GM15510 (cell line): ENCODE data around the gene CDR2.

Source experiments
- POLR2A ChIP-seq: IDR thresholded peaks from 3 replicates; pipeline ENCODE4 v1.6.1; 2011; ENCODE audit warnings: borderline replicate concordance; ENCODE audit not compliant: insufficient read length; ENCODE audit errors: extremely low read depth

The CDR2 gene

GRCh38 chr16:22364241-22364640, 10.2 kb downstream of the CDR2 start:
- TF ChIP-seq POLR2A = no peak

DNA sequence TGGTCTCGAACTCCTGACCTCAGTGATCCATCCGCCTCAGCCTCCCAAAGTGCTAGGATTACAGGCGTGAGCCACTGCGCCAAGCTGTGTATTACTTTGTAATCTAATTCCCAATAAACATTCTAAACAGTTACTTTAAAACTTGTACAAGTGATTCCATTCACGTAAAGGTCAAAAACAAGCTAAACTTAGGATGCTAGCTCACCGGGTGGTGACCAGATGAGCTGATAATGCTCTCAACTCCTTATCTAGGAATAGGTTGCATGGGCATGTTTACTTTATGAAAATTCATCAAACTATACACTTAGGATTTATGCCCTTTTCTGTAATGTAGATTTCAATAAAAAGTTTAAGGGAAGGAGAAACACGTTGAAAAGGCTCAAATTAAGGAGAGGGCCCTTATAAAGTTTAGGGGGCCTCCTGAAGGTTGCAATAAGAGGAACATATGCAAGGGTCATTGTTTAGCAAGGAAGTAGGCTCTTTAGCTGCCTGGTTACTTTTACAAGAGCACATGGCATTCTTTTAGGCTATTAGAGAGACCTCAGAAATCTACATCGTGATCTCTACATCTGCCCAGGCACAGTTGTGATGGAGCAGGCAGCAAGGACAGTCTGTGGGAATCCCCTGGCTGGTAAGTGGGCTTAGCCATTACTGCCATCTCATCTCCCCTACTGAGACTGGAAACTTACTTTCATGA, 13.3 kb downstream of the CDR2 start:
- TF ChIP-seq POLR2A = no peak

GRCh38 chr16:22359679-22360078, 14.7 kb downstream of the CDR2 start:
- no peak for TF ChIP-seq POLR2A

DNA sequence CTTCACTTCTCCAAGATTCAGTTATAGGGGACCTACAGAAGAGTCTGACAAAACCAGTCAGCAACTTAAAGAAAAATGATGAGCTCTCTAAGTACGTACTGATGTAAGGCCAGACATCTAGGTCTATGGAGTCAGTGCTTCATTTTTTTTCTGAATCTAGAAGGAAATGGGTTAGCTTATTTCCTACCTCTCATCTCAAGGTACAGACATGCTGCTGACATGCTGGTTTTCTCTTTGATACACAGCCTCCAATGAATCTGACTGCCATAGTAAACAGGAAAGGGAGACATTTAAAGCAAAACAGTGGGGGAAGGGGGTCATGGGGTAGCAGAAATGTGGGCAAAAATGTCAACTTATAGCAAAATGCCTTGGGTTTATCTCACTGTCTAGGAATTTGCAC, 16.4 kb downstream of the CDR2 start:
- no peak for TF ChIP-seq POLR2A

DNA sequence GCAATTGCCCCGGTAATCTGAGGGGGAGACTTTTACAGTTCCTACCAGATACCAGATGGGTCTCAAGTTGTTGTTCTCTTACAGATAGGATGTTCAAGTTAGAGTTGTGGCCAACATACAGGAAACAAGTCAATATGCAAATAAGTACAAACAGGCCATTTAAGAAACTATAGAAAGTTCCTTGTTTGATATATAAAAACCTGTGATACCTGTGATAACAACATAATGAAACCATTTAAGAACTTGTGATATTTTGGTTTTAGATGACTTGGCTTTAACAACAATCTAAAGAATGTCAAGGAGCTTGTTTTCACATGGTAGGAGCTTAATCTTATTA, 16.8 kb downstream of the CDR2 start:
- TF ChIP-seq POLR2A = no peak

DNA sequence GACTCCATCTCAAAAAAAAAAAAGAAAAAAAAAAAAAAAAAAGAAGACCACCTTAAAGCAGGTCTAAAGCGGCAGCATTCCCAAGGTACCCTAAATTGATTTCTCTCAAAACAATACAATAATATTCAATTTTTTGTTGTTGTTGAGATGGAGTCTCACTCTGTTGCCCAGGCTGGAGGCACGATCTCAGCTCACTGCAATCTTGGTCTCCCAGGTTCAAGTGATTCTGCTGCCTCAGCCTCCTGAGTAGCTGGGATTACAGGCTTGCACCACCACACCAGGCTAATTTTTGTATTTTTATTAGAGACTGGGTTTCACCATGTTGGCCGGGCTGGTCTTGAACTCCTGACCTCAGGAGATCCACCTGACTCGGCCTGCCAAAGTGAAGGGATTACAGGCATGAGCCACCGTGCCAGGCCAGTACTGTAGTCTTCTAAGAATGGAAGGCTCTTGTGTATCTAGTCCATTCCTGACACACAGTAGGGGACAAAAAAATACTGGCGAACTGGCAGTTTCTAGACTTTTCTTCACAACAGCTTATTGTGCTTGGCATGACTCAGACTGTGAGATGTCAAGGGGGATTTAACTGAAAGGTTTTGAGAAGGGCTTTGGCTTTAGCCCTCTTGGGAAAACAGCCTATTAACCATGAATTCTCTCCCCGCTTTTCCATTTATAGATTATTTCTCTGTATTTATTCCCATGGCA, 17.3 kb downstream of the CDR2 start:
- TF ChIP-seq POLR2A = no peak

- no peak for TF ChIP-seq POLR2A
These were observed 18.9 kb downstream of the CDR2 start for GRCh38 chr16:22355487-22355908.

DNA sequence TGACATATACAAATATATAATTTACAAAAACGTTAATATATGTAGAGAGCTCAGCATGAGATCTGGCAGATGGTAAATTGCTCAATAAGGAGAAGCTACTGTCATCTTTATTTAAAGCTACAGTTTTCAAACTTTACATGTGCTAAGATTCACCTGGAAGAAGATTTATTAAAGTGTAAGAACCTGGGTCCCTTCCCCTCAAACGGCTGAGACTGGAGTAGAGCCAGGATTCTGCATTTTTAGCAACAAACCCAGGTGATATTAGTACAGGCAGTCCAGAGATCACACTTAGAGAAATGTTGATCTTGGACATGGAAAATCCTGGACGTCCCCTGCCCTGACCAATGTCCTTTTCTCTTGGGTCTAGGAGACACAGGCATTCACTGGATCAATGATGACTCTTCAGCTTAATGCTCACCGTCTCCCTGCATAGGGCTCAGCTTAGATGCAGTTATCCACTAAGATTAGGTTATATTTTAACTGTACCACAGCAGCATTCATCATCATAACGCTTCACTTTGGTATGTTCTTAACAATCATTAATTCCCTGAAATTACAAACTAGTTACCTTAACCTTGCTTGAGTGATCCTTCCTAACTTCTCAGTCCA, 20.4 kb downstream of the CDR2 start:
- TF ChIP-seq POLR2A = no peak

GRCh38 chr16:22353191-22353919, 21.1 kb downstream of the CDR2 start:
- no peak for TF ChIP-seq POLR2A

DNA sequence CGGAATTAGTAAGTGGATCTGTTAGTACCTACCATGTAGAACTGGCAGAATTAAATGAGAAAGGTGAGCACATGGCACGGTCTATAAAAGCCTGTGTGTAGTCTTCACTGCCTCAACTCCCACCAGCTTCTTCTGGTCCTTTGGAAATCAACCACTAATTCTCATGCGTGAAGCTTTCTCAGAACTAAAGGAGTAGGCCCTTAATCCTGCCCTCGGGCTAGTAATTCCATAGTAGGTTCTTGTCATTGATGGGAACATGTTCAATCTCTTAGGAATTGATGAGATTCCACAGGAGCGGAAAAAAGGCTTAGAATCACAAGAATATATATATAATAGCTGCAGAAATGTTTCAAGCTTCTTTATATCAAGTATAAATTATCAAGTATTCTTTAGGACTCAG, 21.7 kb downstream of the CDR2 start:
- no peak for TF ChIP-seq POLR2A

DNA sequence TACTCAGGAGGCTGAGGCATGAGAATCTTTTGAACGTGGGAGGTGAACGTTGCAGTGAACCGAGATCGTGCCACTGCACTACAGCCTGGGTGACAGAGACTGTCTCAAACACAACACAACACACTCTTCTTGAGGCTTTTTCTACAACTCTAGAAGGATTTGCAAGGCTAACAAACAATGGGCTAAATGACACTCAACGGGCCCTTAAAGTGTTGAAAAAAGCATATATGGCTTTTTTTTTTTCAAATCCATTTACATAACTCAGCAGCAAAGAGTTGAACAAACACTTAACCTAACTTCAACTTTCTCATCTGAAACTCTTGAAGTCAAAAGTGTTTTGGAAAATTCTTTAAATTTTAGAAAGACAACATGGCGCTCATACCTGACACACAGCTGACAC, 22.3 kb downstream of the CDR2 start:
- no peak for TF ChIP-seq POLR2A

- TF ChIP-seq POLR2A = no peak
These were observed 26.1 kb downstream of the CDR2 start for GRCh38 chr16:22348291-22348690.

DNA sequence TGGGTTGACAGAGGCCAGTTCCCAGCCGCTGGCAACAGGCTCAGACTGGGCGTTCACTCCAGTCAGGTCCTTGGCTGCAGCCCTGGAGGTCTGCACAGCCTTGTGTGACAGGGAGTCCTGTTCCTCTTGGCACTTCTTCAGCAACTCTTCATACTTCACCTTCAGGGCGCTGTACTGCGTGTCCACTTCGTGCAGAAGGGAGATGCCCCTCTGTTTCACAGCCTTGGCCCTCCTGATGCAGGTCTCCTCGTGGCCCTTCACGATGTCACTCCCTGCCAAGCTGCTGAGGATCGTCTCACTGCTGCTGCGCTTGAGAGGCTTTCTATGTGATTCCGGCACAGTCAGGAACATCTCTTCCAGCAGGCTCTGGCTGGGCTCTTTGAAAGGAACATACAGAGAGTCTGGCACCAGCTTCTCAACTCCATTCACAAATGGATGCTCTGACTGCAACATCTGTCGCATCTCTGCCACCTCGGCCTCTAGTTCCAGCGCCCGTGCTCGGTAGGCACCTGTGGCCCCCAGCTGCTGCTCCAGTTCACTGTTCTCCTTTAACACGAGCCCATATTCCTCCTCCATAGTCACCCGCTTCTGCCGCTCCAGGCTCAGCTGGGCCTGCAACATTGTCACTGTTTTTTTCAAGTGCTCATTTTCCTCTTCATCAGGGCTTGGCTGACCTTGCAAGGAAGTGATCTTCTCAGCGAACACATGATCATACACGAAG, 27.2 kb downstream of the CDR2 start:
- TF ChIP-seq POLR2A = no peak

- TF ChIP-seq POLR2A = no peak
These were observed 27.9 kb downstream of the CDR2 start for GRCh38 chr16:22346483-22346882.

- no peak for TF ChIP-seq POLR2A
These were observed 32.3 kb downstream of the CDR2 start for GRCh38 chr16:22342082-22342481.

GRCh38 chr16:22340945-22341344, 33.5 kb downstream of the CDR2 start:
- TF ChIP-seq POLR2A = no peak
